Measurements from ENCODE around the gene COL23A1.

Gene COL23A1

GRCh38 chr5:178590141-178590923, at the start of gene COL23A1:
TSS of gene COL23A1 (minus strand) at chr5:178590393.
- no peak for DNase-seq (ENCODE audit: low read depth in 2 of 2)

DNA sequence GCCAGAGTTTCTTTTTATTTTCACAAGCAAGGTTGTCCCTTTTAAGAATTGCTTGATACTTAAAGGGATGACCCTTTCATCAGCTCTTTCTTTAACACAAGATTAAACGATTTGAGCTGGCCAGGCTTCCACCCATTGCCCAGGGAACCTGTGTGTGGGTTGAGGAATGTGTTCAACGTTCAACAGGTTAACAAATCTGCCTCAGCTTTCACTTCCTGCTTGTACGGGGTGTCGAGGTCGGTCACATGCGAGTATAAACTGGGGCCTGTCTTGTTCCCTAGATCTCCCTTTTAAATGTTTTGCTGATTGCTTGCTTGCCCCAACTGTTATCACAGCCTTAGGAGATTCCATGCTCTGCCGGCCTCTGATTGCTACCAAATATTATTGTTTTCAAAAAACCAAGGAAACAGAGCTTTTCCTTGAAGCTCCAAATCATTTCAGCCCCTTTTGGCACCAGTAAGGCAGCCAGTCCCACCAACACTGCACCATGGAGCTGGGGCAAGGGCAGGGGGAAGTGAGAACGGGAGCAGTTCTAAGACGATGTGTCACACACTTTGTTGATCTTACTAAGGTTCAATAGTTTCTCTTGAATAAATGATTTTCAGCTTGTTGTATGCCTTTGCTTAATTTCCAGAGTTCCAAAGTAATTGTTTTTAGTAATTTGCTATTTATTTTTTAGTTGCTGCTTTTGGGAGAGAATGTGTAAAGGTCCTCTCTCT, 47.3 kb upstream of the COL23A1 start:
- DNase-seq (ENCODE audit: low read depth in 2 of 2): no peak

- no peak for DNase-seq (ENCODE audit: low read depth in 2 of 2)
These were observed 42.1 kb upstream of the COL23A1 start for GRCh38 chr5:178632285-178632684.

GRCh38 chr5:178630951-178631350, 40.8 kb upstream of the COL23A1 start:
- DNase-seq (ENCODE audit: low read depth in 2 of 2): no peak

- DNase-seq (ENCODE audit: low read depth in 2 of 2): no peak
These were observed 40.3 kb upstream of the COL23A1 start for GRCh38 chr5:178630475-178630930.

GRCh38 chr5:178627259-178627598, 37.0 kb upstream of the COL23A1 start:
- DNase-seq (ENCODE audit: low read depth in 2 of 2): no peak

DNA sequence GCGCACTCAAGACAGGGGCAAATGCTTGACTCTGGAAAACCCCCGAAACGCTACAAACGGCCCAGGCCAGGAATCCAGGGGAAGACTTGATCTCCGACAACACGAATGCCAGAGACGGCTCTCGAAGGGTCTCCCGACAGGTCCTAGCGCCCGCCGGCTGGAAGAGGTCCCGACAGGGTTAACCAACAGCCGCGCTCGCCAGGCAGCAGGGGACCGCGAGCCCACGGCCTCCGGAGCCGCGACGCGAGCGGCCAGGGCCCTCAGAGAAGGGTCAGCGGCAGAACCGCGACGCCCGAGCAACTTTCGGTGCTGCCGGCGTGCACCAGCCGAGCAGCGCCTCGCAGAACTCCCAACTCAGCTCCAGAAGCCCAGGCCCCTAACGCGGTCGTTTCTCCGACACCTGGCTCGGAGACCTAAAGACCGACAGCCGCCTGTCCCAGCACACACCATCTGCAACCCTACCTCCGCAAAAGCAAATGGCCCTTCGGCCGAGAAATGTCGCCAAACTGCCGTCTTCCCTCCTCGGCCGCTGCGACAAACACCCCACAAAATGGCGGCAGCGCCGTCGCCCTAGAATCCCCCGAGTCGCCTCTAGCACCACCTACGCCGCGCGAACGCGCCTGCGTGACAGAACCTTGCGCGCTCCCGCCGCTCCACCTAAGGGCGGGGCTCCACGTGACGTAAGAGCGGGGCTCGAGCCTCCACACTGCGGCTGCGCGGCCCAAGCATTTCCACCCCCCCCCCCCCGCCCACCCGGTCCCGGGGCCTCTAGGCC, 36.5 kb upstream of the COL23A1 start, which contains the start of gene CLK4:
Gene CLK4 (minus strand): TSS at position 567 of the 775 bp plus-strand sequence. CDS start 3,634 bp downstream, outside the sequence.
- DNase-seq (ENCODE audit: low read depth in 2 of 2): peak; percentile 94 to 95

DNA sequence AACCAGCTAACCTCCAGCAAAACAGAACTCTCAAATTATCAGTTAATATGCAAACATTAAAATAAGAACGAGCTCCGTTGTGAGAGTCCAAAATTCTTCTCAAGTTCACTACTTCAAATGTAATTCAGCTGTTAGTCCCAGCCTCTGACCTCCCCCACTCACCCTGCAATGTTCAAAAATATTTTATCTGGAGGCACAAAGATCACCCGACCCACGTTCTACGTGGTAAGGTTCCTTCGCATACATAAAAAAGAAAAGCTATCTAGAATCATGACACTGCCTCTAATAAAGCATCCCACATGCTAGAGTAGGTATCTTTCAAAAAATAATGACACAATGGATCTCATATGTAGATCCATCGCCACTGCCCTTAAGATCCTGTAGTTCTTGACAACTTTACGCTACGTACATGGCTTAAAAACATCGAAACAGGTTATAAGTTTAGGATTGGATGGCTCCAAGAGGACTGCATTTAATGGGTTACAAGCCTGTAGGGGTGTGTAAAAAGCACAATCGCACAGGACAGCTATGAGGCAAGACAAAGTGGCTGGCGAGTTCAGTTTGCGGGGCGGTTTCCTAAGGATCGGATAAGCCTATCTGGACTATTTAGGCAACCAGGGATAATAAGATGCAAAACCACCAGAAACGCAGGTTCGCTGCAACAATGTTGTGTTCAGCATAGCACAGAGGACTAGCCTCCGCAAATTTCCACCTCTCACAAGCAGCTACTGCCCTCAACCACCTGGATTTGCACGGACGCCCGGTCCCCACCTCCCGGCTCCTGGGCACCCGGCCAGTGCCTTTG, 35.7 kb upstream of the COL23A1 start:
- DNase-seq (ENCODE audit: low read depth in 2 of 2): no peak

- DNase-seq (ENCODE audit: low read depth in 2 of 2): no peak
These were observed 34.7 kb upstream of the COL23A1 start for GRCh38 chr5:178624631-178625546.

DNA sequence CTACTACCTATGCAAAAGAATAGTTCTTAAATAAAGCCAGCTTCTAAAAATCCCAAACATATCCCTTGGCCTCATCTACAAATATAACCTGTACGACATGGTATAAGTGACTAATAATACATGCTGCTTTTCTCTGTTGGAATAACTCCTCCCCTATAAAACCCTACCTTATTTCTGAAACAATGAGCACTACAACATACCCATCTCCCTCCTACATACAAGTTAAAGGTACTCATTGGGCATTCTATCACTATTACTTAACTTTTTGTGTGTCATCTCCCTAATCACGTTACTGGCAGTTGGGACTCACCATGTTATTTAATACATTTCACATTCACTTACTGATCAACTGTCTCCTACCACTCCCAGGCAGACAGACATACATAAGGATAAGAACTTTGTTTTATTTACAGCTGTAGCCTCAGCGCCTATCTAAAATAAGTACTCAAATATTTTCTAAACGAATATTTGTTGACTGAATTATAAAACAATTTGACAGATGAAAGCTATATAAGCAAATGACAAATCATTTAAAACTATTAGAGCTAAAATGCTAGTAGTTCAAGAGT, 32.6 kb upstream of the COL23A1 start:
- DNase-seq (ENCODE audit: low read depth in 2 of 2): no peak

- no peak for DNase-seq (ENCODE audit: low read depth in 2 of 2)
These were observed 29.2 kb upstream of the COL23A1 start for GRCh38 chr5:178619390-178619789.

- DNase-seq (ENCODE audit: low read depth in 2 of 2): no peak
These were observed 22.1 kb upstream of the COL23A1 start for GRCh38 chr5:178612299-178612698.

GRCh38 chr5:178606269-178606668, 16.1 kb upstream of the COL23A1 start:
- no peak for DNase-seq (ENCODE audit: low read depth in 2 of 2)

DNA sequence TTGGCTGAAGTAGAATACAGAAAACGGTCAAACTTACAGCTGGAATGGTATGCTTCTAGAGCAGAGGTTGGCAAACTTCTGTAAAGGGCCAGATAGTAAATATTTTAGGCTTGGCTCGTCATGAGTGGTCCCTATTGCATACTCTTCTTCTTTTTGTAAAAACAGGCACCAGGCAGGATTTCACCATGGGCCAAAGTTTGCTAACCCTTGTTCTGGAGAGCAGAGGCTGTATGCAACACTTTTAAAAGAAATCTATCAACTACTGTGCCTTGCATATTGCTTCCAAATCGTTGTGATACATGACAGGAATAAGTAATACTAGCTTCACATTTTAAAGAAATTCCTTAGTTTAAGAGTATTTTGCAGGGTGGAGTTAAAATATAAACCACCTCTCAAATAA, 15.6 kb upstream of the COL23A1 start:
- DNase-seq (ENCODE audit: low read depth in 2 of 2): no peak

GRCh38 chr5:178602752-178603151, 12.6 kb upstream of the COL23A1 start:
- DNase-seq (ENCODE audit: low read depth in 2 of 2): no peak

GRCh38 chr5:178595750-178596149, 5.6 kb upstream of the COL23A1 start:
- DNase-seq (ENCODE audit: low read depth in 2 of 2): no peak

DNA sequence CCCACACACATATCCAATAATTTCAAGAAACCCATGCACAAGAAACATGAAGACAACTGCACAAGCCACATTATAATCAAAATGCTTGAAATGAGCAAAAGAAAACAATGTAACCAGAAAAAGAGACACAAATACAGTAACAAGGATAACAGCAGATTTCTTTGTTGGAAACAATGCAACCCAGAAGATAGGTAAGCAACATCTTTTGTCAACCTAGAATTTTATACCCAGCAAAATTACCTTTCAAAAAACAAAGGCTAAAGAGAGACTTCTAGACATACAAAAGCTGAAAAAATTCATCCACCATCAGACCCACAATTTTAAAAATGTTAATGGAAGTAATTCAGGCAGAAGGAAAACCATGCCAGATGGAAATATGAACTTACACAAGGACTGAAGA, 5.0 kb upstream of the COL23A1 start:
- DNase-seq (ENCODE audit: low read depth in 2 of 2): no peak

DNA sequence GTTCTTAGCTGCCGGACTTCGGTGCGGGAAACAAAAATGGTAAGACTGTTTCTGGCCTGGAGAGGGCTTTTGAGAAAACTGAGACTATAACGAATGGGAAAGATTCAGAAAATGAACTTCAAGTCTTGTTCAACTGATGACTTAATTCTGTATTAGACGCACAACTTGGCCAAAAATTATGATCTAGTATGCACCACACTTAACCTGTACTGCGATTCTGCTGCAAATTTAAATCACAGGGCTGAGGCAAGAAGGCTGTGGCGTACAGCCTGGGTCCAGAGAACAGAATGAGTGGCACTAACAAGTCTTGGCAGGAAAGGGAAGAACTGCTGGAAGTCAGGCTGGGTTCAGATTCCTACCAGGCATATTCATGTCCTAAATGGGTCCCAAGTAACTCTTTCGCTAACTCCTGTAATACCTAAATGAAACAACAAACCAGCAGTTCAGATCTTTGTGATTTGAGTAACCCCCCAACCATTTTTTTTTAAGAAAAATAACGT, 781 bp upstream of the COL23A1 start:
- no peak for DNase-seq (ENCODE audit: low read depth in 2 of 2)

DNA sequence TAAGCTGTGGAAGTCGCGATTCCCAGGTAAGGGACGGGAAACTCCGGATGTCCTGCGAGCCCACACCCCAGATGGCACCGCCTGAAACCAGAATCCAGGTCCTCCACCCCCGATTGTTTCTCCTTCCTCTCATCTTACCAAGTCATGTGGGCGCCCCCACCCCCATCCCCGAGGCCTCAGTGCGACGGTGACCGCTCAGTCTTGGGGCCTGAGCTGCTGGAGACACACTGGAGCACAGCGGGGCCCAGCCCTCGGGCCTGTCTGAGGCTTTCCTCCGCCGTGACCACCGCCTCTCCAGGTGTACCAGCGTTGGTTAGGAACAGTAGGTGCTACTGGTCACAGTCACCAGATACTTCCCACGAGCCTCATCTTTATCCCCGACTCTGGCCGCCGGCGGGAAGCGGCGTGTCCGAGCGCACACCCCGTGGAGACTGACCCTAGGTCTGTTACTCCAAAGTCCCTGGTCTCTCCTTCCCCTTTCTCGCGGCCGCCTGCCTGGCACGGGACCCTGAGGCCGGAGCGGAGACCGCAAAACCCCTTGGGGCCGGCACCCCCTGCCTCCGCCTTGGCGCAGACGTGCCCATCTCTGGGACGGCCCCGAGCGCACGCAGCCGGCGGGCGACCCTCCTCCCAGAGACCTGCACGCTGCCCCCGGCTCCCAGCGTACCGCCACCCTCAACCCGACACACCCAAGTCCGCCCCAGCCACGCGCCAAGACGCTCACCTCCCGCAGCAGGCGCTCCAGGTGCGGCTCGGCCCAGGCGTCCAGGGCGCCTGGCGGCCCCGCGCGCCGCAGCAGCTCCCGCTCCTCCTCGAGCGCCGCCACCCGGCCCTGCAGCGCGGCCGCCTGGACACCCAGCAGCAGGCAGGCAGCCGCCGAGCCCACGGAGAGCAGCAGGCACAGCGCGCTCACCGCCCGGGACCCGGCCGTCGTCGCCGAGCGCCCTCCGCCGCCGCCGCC, 733 bp downstream of the COL23A1 start:
- no peak for DNase-seq (ENCODE audit: low read depth in 2 of 2)
